GM13976 (cell line): ENCODE results near the gene IGSF9.

ENCODE experiments used
- DNase-seq: peaks from one replicate; pipeline ENCODE4 v3.0.0; 2012; ENCODE audit warnings: low spot score
- in situ Hi-C: fragments of 300-500 bp; cut with MboI; formaldehyde crosslinking; loops from one replicate; pipeline ENCODE4 v1.12.0; 2022; ENCODE audit warnings: low sequenced_read_pairs, mixed read lengths, inconsistent platforms; ENCODE audit not compliant: unreplicated experiment
- TF ChIP-seq, protein P1 (sequence below): IDR thresholded peaks from 2 replicates; pipeline ENCODE4 v1.5.1; 2012; ENCODE audit warnings: borderline replicate concordance, mild to moderate bottlenecking; ENCODE audit not compliant: insufficient read depth; ENCODE audit errors: extremely low read depth, missing control alignments, control extremely low read depth

Gene IGSF9

DNA sequence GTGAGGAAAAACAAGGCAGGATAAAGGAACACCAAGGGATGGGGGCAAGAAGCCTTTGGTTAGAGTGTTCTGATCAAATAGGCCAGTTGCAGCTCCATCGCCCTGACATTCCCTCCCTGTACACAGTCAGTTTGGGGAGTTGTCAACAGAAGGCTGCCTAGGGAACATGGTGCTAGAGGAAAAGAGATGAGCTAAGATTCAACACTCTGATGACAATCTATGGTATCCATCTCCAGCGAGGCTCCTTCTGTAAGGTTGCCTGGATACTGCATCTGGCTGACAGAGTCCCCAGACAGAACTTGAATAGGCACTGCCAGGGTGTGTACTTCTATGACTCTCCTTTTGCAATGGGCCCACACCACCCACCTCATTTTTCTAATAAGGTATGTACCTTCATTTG is 19.9 kb upstream of the IGSF9 start:
- DNase-seq = no peak
- in situ Hi-C loops = no loop called here
- TF ChIP-seq, protein P1, sequence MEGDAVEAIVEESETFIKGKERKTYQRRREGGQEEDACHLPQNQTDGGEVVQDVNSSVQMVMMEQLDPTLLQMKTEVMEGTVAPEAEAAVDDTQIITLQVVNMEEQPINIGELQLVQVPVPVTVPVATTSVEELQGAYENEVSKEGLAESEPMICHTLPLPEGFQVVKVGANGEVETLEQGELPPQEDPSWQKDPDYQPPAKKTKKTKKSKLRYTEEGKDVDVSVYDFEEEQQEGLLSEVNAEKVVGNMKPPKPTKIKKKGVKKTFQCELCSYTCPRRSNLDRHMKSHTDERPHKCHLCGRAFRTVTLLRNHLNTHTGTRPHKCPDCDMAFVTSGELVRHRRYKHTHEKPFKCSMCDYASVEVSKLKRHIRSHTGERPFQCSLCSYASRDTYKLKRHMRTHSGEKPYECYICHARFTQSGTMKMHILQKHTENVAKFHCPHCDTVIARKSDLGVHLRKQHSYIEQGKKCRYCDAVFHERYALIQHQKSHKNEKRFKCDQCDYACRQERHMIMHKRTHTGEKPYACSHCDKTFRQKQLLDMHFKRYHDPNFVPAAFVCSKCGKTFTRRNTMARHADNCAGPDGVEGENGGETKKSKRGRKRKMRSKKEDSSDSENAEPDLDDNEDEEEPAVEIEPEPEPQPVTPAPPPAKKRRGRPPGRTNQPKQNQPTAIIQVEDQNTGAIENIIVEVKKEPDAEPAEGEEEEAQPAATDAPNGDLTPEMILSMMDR = no peak

DNA sequence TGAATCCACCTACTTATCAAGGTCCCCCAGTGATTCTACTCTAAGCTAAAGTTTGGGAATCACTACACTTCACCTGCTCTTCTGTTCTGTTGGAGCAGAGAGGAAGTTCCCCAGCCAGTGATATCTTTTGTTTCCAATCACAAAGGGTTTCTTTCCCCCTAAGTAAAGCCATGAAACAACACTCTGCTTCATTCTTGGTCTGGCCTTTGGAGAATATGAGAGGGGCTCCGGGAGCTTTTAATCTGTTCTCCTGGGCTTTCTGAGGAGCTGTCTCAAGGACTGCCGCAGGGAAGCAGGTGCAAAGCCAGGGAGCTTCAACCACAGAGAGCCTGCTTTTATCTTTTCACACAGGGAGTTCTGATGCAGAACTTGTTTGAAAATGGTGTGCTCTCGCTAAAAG is 18.7 kb upstream of the IGSF9 start:
- in situ Hi-C loops = no loop called here
- DNase-seq = no peak
- TF ChIP-seq, protein P1 = no peak

DNA sequence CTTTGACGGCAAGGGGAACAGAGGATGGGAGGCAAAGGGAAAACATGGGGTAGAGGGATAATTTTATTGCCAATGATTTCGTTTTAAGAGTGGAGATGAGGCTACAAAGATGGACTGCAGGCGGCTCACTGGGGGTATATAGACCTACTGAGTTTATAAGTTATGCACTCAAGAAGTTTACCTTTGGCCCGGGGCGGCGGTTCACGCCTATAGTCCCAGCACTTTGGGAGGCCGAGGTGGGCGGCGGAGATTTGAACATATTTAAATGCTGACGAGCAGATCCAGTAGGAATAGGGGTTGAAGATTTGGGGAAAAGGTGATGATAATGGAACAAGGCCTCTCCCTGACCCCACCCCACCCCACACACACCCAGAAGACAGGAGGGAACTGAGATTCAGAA is 16.8 kb upstream of the IGSF9 start:
- no peak for DNase-seq
- TF ChIP-seq, protein P1 = no peak
- in situ Hi-C loops = no loop called here

GRCh38 chr1:159961636-159962035 is 16.2 kb upstream of the IGSF9 start:
- DNase-seq = no peak
- in situ Hi-C loops = no loop called here
- TF ChIP-seq, protein P1 = no peak

DNA sequence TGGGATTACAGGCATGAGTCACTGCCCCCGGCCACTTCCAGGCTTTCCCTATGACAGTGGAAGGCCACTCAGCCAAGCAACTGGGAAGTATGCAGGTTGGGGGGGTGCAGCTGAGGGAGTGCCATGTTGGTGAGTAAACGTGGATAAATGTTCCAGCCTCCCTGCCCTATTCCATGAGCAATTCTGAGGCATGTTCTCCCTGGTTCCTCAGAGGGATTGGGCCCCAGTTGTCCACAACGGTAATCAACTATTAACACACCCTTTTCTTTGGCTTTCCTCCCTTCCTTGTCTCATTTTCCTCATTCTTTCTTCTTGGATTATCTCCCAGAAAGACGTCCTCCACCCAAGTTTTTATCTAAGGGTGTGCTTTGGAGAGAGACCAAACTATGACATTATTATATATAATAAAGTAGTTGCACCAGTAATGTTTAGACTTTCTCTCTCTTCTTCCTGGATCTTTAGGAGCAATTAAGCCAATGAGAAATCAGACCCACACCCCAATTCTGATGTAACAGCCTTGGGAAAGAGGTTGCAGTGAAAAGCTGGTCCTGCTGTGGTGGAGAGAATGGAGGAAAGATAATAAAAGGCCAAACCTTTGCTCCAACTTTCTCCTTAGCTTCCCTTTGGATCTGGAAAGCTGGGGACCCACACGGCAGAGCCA is 15.4 kb upstream of the IGSF9 start:
- in situ Hi-C loops = no loop called here
- TF ChIP-seq, protein P1 = no peak
- no peak for DNase-seq

- TF ChIP-seq, protein P1 = no peak
- in situ Hi-C loops = no loop called here
- DNase-seq = no peak
Observed at GRCh38 chr1:159959451-159959850, 14.0 kb upstream of the IGSF9 start.

- TF ChIP-seq, protein P1 = no peak
- in situ Hi-C loops = no loop called here
- DNase-seq = no peak
Observed at GRCh38 chr1:159958719-159959380, 13.4 kb upstream of the IGSF9 start.
